Measurements from ENCODE around the gene EXOSC5. TPM values are rescaled to one million over a fixed set of nuclear protein-coding genes. Genes with fewer than 3 reads are reported as not detected.

EXOSC5 gene
- total and polyA plus RNA-seq, 2 experiments from 2014 or later: 13.7 to 21.2 TPM

DNA sequence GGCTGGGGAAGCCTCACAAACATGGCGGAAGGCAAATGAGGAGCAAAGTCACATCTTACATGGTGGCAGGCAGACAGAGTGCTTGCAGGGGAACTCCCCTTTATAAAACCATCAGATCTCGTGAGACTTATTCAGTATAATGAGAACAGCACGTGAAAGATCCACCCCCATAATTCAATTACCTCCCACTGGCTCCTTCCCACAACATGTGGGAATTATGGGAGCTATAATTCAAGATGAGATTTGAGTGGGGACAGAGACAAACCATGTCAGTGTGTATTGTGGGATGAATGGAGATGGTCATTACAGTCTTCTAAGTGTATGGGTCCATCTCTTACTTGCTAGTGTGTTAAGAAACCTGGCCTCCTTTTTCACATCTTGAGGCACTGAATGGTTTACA is 4.9 kb upstream of the EXOSC5 start:
- no peaks in the 10 kb centered on the region for H4K20me1 ChIP-seq (ENCODE audit: insufficient read depth, poor library complexity, severe bottlenecking)
- H3K27me3 ChIP-seq: no peaks in the 10 kb centered on the region
- no peak for DNase-seq (ENCODE audit: low spot score)
- no peak overlapping the region for H3K4me2 ChIP-seq
- H3K9me3 ChIP-seq (ENCODE audit: low read depth): no peaks in the 10 kb centered on the region
- H3K79me2 ChIP-seq: peaks cover 24% of the 10 kb centered on the region
- WGBS (ENCODE audit: low lambda C conversion rate, missing lambda C conversion rate): 91% methylated on average over 3 of the region's 3 CpGs
- no peak overlapping the region for H3K4me3 ChIP-seq
- H3K4me1 ChIP-seq (ENCODE audit: insufficient read depth): no peaks in the 10 kb centered on the region
- H3K27ac ChIP-seq: no peak overlapping the region
- H3K36me3 ChIP-seq (replicated peaks; ENCODE audit: insufficient read depth, low read depth): no peaks in the 10 kb centered on the region
- no peaks in the 10 kb centered on the region for H3K9me2 ChIP-seq (replicated peaks; ENCODE audit: insufficient read depth)
- TF ChIP-seq EZH2 (IDR thresholded peaks at IDR 0.05; ENCODE audit: borderline replicate concordance): no peak
- H2AFZ ChIP-seq: no peak overlapping the region

DNA sequence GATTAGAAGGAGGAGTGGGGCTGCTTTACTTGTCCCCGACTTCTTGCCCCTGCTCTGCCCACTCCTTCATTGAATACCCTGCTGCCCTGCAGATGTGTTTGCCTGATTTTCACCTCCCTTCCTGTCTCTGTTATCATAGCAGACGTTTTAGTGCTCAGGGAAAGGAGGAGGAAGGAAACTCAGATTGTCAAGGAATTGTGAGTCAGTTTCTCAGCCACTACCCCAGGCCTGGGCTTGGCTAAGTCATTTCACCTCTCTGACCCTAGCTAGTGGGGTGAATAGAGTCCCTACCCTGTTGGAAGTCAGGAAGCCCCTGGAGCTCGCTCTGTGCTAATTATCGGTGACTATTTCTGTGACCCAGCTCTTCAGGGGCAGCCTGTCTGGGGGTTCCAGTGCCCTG is 4.3 kb upstream of the EXOSC5 start:
- DNase-seq (ENCODE audit: low spot score): no peak
- Histone ChIP-seq H3K79me2 (peaks cover 25% of the 10 kb centered on the region), H3K4me2 (no peak overlapping the region), H3K4me1 (ENCODE audit: insufficient read depth) (peaks cover under 1% of the 10 kb centered on the region), H3K27me3 (no peaks in the 10 kb centered on the region), H3K4me3 (no peak overlapping the region), H3K9me3 (ENCODE audit: low read depth) (no peaks in the 10 kb centered on the region), H4K20me1 (ENCODE audit: insufficient read depth, poor library complexity, severe bottlenecking) (no peaks in the 10 kb centered on the region), H3K9me2 (replicated peaks; ENCODE audit: insufficient read depth) (no peaks in the 10 kb centered on the region), H3K36me3 (replicated peaks; ENCODE audit: insufficient read depth, low read depth) (no peaks in the 10 kb centered on the region), H3K27ac (no peak overlapping the region), H2AFZ (no peak overlapping the region)
- TF ChIP-seq EZH2phosphoT487 (IDR thresholded peaks at IDR 0.05; ENCODE audit: low read depth, severe bottlenecking, unreplicated experiment) (no peak), EZH2 (IDR thresholded peaks at IDR 0.05; ENCODE audit: borderline replicate concordance) (no peak)
- TF ChIP-seq, protein P1, sequence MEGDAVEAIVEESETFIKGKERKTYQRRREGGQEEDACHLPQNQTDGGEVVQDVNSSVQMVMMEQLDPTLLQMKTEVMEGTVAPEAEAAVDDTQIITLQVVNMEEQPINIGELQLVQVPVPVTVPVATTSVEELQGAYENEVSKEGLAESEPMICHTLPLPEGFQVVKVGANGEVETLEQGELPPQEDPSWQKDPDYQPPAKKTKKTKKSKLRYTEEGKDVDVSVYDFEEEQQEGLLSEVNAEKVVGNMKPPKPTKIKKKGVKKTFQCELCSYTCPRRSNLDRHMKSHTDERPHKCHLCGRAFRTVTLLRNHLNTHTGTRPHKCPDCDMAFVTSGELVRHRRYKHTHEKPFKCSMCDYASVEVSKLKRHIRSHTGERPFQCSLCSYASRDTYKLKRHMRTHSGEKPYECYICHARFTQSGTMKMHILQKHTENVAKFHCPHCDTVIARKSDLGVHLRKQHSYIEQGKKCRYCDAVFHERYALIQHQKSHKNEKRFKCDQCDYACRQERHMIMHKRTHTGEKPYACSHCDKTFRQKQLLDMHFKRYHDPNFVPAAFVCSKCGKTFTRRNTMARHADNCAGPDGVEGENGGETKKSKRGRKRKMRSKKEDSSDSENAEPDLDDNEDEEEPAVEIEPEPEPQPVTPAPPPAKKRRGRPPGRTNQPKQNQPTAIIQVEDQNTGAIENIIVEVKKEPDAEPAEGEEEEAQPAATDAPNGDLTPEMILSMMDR (IDR thresholded peaks at IDR 0.05; ENCODE audit: poor library complexity): no peak
- 82% methylated on average over 4 of the region's 4 CpGs for WGBS (ENCODE audit: low lambda C conversion rate, missing lambda C conversion rate)

DNA sequence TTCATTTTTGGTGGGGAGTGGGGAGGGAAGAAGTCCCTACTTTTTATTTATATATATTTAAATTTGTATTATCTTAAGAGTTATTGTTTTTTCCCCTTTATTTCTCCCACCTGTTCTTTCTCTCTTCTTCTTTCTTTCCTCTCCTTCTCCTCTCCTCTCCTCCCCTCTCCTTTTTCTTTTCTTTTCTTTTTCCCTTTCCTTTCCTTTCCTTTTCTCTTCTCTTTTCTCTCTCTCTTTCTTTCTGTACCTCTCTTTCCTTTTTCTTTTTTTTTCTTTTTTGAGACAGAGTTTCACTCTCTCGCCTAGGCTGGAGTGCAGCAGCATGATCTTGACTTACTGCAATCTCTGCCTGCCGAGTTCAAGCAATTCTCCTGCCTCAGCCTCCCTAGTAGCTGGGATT is 2.4 kb upstream of the EXOSC5 start:
- no peak overlapping the region for H3K4me2 ChIP-seq
- DNase-seq (ENCODE audit: low spot score): no peak
- TF ChIP-seq, protein P1 (IDR thresholded peaks at IDR 0.05; ENCODE audit: poor library complexity): no peak
- TF ChIP-seq EZH2phosphoT487 (IDR thresholded peaks at IDR 0.05; ENCODE audit: low read depth, severe bottlenecking, unreplicated experiment) (no peak), EZH2 (IDR thresholded peaks at IDR 0.05; ENCODE audit: borderline replicate concordance) (no peak)
- no peak overlapping the region for H2AFZ ChIP-seq
- no peak overlapping the region for H3K4me3 ChIP-seq
- no peaks in the 10 kb centered on the region for H4K20me1 ChIP-seq (ENCODE audit: insufficient read depth, poor library complexity, severe bottlenecking)
- H3K9me2 ChIP-seq (replicated peaks; ENCODE audit: insufficient read depth): no peaks in the 10 kb centered on the region
- H3K27me3 ChIP-seq: no peaks in the 10 kb centered on the region
- H3K4me1 ChIP-seq (ENCODE audit: insufficient read depth): peaks cover 3% of the 10 kb centered on the region
- peaks cover 31% of the 10 kb centered on the region for H3K79me2 ChIP-seq
- 98% methylated on average over 2 of the region's 2 CpGs for WGBS (ENCODE audit: low lambda C conversion rate, missing lambda C conversion rate)
- H3K27ac ChIP-seq: no peak overlapping the region
- no peaks in the 10 kb centered on the region for H3K36me3 ChIP-seq (replicated peaks; ENCODE audit: insufficient read depth, low read depth)
- H3K9me3 ChIP-seq (ENCODE audit: low read depth): no peaks in the 10 kb centered on the region

DNA sequence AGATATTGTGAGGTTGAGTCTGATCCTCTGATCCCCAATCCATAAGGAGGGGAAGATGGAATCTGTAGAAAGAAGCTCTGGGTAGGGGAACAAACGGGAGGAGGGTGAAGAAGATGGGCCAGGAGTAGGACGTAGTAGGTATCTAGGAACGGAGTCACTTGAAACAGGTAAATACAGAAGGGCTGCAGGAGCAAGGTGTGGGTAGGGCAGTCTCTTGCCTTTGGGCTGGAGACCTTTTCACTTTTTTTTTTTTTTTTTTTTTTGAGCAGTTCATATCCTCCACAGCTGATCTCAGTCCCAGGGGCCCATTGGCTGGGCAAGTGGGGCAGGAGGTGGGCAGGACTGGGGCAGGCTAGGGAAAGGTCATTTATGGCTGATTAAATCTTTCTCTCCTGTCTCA is 1.9 kb upstream of the EXOSC5 start:
- TF ChIP-seq, protein P1 (IDR thresholded peaks at IDR 0.05; ENCODE audit: poor library complexity): no peak
- no peak for TF ChIP-seq EZH2phosphoT487 (IDR thresholded peaks at IDR 0.05; ENCODE audit: low read depth, severe bottlenecking, unreplicated experiment)
- no peak for TF ChIP-seq EZH2 (IDR thresholded peaks at IDR 0.05; ENCODE audit: borderline replicate concordance)

More for the DNA sequence above, 1.9 kb upstream of the EXOSC5 start:
- Histone ChIP-seq H3K4me1 (ENCODE audit: insufficient read depth) (peaks cover 3% of the 10 kb centered on the region), H3K9me3 (ENCODE audit: low read depth) (no peaks in the 10 kb centered on the region), H3K4me2 (peak overlapping the region; percentile 94), H4K20me1 (ENCODE audit: insufficient read depth, poor library complexity, severe bottlenecking) (no peaks in the 10 kb centered on the region), H3K27me3 (no peaks in the 10 kb centered on the region), H3K36me3 (replicated peaks; ENCODE audit: insufficient read depth, low read depth) (no peaks in the 10 kb centered on the region), H3K4me3 (no peak overlapping the region), H3K79me2 (peaks cover 31% of the 10 kb centered on the region), H2AFZ (no peak overlapping the region), H3K27ac (no peak overlapping the region), H3K9me2 (replicated peaks; ENCODE audit: insufficient read depth) (no peaks in the 10 kb centered on the region)
- WGBS (ENCODE audit: low lambda C conversion rate, missing lambda C conversion rate): 87% methylated on average over 3 of the region's 3 CpGs
- no peak for DNase-seq (ENCODE audit: low spot score)
